Measurements from ENCODE around the gene SLC13A4.
A peak's percentile ranks its signal among the peaks of the same experiment; 100 is the strongest.
"Not testable (repeated sequence)": the region's sequence is repeated elsewhere in the genome, so short reads cannot be mapped to it uniquely, and the experiment has no call there.

The SLC13A4 gene

GRCh38 chr7:135685306-135686084 lies 42.5 kb downstream of the SLC13A4 start:
- DNase-seq, result no peak

- no peak for DNase-seq
Measured at GRCh38 chr7:135684699-135685098, 43.3 kb downstream of the SLC13A4 start.

- DNase-seq, result no peak
Measured at GRCh38 chr7:135684136-135684535, 43.9 kb downstream of the SLC13A4 start.

DNA sequence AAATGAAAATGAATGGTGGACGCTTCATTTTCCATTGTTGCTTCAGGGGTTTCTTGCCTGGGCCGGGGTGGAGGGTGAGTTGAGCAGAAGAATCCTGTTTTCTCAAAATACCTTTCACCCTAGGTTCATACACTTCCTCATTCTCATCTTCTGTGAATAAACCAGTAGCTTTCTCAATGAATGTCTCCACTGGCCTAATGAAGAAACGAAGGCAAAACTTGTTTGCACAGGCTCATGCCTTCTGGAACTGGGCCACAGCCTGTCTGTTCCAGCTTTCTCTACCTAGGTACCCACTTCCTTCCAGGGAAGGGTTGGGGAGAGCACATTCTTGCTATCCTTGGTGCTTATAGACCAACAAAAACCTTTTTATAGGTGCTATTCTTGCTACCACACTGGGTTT lies 44.4 kb downstream of the SLC13A4 start:
- DNase-seq, result no peak

- no peak for DNase-seq
Measured at GRCh38 chr7:135682191-135682590, 45.8 kb downstream of the SLC13A4 start.

GRCh38 chr7:135681762-135682161 lies 46.2 kb downstream of the SLC13A4 start:
- no peak for DNase-seq

DNA sequence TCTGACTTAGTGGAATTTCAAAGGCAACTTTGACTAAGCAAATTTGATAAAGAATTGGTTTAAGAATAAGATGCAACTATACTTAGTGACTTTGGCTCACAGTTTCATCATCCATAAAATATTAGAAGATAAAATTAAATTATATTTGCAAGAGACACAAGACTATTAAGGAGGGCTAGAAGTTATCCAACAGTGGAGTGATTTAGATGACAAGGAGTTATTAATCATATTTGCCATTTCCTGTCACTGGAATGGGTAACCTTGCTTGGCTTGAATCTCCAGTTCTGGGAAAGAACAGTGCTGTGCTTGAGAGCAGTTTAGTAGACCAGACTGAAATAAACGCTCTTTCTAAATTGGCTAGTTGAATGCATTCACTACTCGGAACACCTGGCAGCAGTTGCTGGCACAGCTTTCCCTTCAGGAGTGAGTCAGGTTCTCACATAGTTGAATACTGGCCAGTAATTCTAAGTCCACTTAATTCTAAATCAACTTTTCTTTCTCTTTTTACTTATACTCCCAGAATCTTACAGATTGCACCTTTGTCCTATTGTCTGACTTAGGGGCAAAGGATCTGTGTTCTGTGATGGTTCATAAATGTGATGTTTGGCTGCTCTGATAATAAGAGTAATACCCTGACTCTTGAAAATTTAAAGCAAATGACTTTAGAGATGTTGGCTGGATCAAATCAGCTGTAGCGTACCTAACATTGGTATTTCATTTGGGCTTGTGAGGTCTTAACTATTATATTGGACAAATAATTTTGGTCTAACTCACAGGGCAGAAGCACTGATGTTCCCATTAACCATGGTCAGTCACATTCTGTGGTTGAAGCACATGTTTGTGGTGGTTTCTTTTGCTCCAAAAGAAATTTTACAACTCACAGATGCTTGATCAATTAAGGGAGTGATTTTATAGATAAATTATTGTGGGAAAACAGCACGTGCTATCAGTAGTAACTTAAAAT lies 49.1 kb downstream of the SLC13A4 start:
- DNase-seq, result no peak

GRCh38 chr7:135673360-135673706 lies 54.7 kb downstream of the SLC13A4 start:
- no peak for DNase-seq

DNA sequence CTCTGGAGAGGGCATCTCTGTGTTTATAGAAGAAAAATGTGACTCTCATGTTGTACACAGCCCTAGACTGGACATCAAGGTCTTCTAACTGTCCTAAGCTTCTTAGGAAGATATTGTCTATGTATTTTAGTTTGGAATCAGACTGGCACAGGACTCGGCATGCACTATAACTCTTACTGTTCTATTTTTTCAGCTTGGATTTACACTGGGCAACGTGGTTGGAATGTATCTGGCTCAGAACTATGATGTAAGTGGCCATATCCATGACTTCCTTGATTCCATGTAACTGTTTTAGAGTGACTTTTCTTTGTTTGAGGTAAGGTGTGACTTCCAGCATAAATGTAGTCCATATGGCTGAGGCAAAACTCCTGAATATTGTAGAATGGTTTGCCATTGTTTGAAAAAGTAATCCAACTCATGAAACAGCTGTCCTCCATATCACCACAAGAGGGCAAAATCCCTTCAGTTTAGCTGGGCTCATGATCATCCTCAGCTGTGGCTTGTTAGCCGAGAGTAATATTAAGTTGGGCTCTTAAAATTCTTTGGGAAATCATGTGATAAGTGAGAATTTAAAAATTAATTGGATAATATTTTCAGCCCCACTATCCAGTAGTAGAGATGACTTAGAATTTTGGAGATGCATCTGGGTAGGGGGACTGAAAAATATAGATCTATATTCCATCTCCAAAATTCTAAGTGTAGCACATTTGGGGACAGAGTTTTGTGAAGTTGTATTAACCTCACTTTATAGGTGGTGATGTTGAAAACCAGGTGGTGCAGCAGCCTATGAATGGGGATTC lies 55.2 kb downstream of the SLC13A4 start:
- DNase-seq, result no peak

- DNase-seq, result no peak
Measured at GRCh38 chr7:135670179-135670578, 57.8 kb downstream of the SLC13A4 start.

DNA sequence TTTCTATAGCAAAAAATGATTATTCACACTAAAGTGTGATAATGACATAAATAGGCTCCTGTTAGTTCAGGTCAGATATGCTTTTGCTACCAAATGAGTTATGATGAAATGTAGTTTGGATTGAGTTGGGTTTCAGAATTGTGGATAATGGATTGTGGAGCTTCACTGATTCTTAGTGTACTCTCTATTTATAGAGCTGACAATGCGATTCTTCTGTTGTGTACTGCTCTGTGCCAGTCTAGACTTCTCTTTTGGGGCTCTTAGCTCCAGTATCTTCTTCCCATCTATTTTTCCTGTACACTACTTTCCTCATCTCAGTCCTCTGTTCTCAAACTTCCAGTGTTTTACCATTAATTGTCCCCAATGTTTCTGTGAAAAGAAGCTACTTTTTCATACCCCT lies 58.2 kb downstream of the SLC13A4 start:
- DNase-seq, result no peak

DNA sequence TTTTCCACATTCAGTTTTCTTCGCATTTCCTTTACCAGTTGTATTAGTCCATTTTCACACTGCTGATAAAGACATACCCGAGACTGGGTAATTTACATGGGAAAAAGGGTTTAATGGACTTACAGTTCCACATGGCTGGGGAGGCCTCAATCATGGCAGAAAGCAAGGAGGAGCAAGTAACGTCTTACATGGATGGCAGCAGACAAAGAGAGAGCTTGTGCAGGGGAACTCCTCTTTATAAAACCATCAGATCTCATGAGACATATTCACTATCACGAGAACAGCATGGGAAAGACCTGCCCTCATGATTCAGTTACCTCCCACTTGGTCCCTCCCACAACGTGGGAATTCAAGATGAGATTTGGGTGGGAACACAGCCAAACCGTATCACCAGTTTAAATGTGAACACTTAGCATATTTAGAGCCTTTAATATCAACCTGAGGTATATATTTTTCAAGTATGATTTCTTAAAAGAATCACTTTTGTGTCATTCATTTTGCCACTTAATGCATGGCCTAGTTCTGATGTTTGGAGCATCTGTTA lies 59.1 kb downstream of the SLC13A4 start:
- not testable (repeated sequence) for DNase-seq

DNA sequence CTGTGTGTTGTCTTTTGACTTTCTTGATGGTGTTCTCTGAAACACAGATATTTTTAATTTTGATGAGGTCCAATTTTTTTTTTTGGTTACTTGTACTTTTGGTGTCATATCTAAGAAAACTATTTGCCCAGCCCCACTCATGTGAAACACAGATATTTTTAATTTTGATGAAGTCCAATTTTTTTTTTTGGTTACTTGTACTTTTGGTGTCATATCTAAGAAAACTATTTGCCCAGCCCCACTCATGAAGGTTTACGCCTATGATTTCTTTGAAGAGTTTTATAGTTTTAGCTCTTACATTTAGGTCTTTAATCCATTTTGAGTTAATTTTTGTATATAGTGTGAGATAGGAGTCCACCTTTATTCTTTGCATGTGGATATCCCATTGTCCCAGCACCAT lies 60.4 kb downstream of the SLC13A4 start:
- not testable (repeated sequence) for DNase-seq

- DNase-seq, result no peak
Measured at GRCh38 chr7:135666846-135667245, 61.1 kb downstream of the SLC13A4 start.

GRCh38 chr7:135666156-135666555 lies 61.8 kb downstream of the SLC13A4 start:
- DNase-seq, result no peak

GRCh38 chr7:135665042-135665441 lies 62.9 kb downstream of the SLC13A4 start:
- no peak for DNase-seq

- DNase-seq, result no peak
Measured at GRCh38 chr7:135664046-135664589, 63.9 kb downstream of the SLC13A4 start.

- peak; percentile 93 for DNase-seq
Measured at GRCh38 chr7:135662373-135663114, 65.4 kb downstream of the SLC13A4 start, which contains the start of gene STMP1. Gene STMP1, plus strand, starts transcription at chr7:135662514.

- no peak for DNase-seq
Measured at GRCh38 chr7:135662123-135662372, 65.9 kb downstream of the SLC13A4 start.

DNA sequence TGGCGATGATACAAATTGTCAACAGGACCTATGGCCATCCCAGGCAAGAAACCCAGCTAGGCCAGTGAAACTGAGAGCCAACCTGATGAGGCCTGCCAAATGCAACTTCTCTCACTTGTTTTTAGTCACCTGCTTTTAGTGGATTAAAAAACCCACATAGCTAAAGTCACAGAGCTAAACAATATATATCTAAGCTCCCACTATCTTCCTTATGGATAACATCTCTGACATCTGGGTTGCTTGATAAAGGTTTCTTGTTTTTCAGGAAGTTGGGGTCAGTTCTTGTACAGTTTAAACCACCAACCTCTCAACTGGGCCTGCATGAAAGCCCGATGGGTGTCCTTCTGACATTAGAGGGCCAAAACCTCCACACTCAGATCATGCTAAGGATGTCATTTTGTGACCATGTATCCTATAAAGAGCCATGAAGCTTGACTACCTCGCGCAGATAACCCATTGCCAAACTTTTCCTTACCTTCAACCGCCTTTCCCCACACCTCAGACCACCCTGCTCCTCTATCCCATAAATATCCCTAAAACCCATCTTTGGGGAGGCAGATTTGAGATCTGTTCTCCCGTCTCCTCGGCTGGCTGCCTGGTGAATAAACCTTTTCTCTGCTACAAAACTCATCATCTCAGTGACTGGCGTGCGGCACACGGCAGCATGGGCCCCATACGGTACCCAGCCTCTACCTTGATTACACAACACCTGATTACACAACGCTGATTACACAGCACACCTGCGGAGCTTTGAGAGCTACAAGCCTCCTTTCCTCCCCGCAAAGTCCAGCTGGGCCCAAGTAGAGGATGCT lies 66.5 kb downstream of the SLC13A4 start:
- no peak for DNase-seq

All from activated CD4-positive, alpha-beta T cell treated with anti-CD3 and anti-CD28 coated beads for 1 hour (primary cell).